Lung (tissue), 12 donors: Measurements from ENCODE around the gene HOXB13. TPM values are rescaled to one million over a fixed set of nuclear protein-coding genes. Genes with fewer than 3 reads are reported as not detected.

Experiments
- ATAC-seq: fragments of 200-7000 bp; cut with Tn5 transposase; one replicate; pipeline ENCODE4 v1.9.1; 2020; ENCODE audit warnings: moderate number of reproducible peaks; ENCODE audit not compliant: insufficient read depth, low FRiP score
- DNase-seq, 3 donors: peaks; one replicate each; pipeline ENCODE4 v3.0.0-alpha.2; 2013 to 2017
- H3K27ac ChIP-seq, 2 donors: one replicate each; pipeline ENCODE4 v1.5.1; 2013; ENCODE audit warnings: mild to moderate bottlenecking in 2 of 2, moderate library complexity in 2 of 2, control low read depth in 1 of 2, inconsistent platforms in 1 of 2, low read depth in 1 of 2, low read length in 1 of 2
- H3K27me3 ChIP-seq, 3 donors: one replicate each; pipeline ENCODE4 v1.5.1; 2013; ENCODE audit warnings: low read length in 2 of 3; ENCODE audit not compliant: control insufficient read depth in 3 of 3, insufficient read depth in 3 of 3
- H3K36me3 ChIP-seq, 4 donors: one replicate each; pipeline ENCODE4 v1.5.1; 2013; ENCODE audit warnings: low read length in 4 of 4, mild to moderate bottlenecking in 1 of 4, moderate library complexity in 1 of 4; ENCODE audit not compliant: control insufficient read depth in 4 of 4, insufficient read depth in 4 of 4
- H3K4me1 ChIP-seq, 5 donors: one replicate each; pipeline ENCODE4 v1.5.1; 2013; ENCODE audit warnings: low read length in 5 of 5, mild to moderate bottlenecking in 2 of 5, moderate library complexity in 1 of 5; ENCODE audit not compliant: control insufficient read depth in 5 of 5, insufficient read depth in 5 of 5
- H3K4me3 ChIP-seq: one replicate; pipeline ENCODE4 v1.5.1; 2013; ENCODE audit warnings: mild to moderate bottlenecking, control low read depth, moderate library complexity
- H3K9ac ChIP-seq, 2 donors: one replicate each; pipeline ENCODE4 v1.5.1; 2013; ENCODE audit warnings: low read length in 2 of 2, control low read depth in 1 of 2; ENCODE audit not compliant: insufficient read depth in 1 of 2
- H3K9me3 ChIP-seq, 4 donors: one replicate each; pipeline ENCODE4 v1.5.1; 2013; ENCODE audit warnings: low read length in 3 of 4, mild to moderate bottlenecking in 1 of 4, moderate library complexity in 1 of 4; ENCODE audit not compliant: control insufficient read depth in 4 of 4, insufficient read depth in 3 of 4
- WGBS, 2 donors: extraction: QIAGEN DNeasy Blood & Tissue Kit; methylation state at CpG; one replicate each; pipeline ENCODE4 v1.1.7; 2013; 5-methylcytosine and 5-hydroxymethylcytosine counted together
- polyA plus RNA-seq, 2 donors: library from polyadenylated mRNA; stranded (reverse); fragments of 200-250 nt; gene quantifications; one replicate each; pipeline ENCODE4 v1.2.1, GENCODE V29; 2013
- total RNA-seq, 2 donors: library from RNA; depleted of rRNA in 1 of 2; stranded (reverse); fragments of >200 nt in 1 of 2; gene quantifications; one replicate each; pipeline ENCODE4 v1.2.1, GENCODE V29; 2014 to 2021
- TF ChIP-seq, protein P1 (sequence below): IDR thresholded peaks from 2 replicates; pipeline ENCODE4 v1.5.1; 2012; ENCODE audit warnings: mild to moderate bottlenecking; ENCODE audit errors: control extremely low read depth, extremely low read depth
- donor health status: control.
- donor health status: control.
- donor health status: Bipolar disorder and iron deficiency.
- donor health status: healthy.
- donor health status: DM: yes; HTN: yes; CAD: no.

Gene HOXB13
- total and polyA plus RNA-seq, 4 donors: not detected

DNA sequence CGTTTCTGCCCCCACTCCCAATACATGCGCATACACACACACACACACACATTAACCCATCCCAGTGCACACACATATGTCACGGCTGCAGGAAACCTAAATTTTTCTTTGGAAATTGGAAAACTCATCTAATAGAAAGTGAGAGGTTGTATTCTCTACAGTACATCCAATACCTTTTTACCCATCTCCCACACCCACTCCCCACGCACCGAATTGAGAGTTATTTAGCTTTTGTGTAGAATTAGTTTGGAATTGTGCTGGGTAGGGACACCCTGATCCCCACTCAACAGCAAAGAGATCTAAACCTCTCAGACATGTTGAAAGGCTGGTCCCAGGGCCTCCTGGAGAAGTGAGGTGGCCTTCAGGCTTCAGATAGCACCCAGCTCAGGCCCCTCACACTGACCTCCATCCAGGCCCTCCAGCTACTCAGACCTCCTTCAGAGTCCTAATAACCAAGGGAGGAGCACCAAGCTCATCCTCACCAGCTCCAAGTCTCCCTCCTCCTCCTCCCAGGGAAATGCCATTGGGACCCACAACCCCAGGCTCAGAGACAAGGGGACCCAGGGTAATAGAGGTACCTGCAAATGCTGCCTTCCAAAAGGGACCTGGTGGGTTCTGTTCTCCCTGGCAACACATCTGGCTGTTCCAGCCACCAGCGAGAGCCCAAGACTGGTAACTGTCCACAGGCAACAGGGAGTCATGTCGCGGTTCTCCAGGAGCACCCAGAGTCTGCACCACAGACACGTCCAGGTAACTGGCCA is 955 bp downstream of the HOXB13 start:
- TF ChIP-seq, protein P1, sequence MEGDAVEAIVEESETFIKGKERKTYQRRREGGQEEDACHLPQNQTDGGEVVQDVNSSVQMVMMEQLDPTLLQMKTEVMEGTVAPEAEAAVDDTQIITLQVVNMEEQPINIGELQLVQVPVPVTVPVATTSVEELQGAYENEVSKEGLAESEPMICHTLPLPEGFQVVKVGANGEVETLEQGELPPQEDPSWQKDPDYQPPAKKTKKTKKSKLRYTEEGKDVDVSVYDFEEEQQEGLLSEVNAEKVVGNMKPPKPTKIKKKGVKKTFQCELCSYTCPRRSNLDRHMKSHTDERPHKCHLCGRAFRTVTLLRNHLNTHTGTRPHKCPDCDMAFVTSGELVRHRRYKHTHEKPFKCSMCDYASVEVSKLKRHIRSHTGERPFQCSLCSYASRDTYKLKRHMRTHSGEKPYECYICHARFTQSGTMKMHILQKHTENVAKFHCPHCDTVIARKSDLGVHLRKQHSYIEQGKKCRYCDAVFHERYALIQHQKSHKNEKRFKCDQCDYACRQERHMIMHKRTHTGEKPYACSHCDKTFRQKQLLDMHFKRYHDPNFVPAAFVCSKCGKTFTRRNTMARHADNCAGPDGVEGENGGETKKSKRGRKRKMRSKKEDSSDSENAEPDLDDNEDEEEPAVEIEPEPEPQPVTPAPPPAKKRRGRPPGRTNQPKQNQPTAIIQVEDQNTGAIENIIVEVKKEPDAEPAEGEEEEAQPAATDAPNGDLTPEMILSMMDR: no peak
- peaks cover 15 to 98% (median 96%) of the 10 kb centered on the region in 3 donors for H3K27me3 ChIP-seq
- WGBS, 2 donors: 35% methylated on average over 9 of the region's 9 CpGs
- no peak for ATAC-seq
- no peak for DNase-seq
- no peaks in the 10 kb centered on the region for H3K36me3 ChIP-seq
- peaks cover 0 to 24% (median 2%) of the 10 kb centered on the region in 5 donors for H3K4me1 ChIP-seq
- no peak overlapping the region for H3K27ac ChIP-seq
- H3K4me3 ChIP-seq: no peak overlapping the region
- H3K9me3 ChIP-seq: peaks cover 0 to 4% (median 0%) of the 10 kb centered on the region in 4 donors
- no peak overlapping the region for H3K9ac ChIP-seq

DNA sequence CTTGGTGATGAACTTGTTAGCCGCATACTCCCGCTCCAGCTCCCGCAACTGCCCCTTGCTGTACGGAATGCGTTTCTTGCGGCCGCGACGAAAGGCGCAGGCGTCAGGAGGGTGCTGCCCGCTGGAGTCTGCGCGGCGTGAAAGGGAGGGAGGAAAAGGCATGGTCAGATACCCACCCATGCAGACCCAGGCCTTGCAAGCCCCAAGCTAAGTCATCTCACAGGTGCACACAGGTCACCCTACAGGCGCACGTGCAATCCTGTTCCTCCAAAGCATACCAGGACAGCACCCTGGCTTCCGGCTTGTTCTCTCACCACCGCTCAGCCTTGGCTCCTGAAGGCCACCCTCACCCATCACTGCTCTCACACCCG is 1.6 kb downstream of the HOXB13 start:
- 7 to 9% methylated on average over 20 of the region's 20 CpGs for WGBS, 2 donors
- H3K27me3 ChIP-seq: peaks cover 15 to 98% (median 96%) of the 10 kb centered on the region in 3 donors
- no peaks in the 10 kb centered on the region for H3K36me3 ChIP-seq
- H3K27ac ChIP-seq: no peak overlapping the region
- H3K9me3 ChIP-seq: peaks cover 0 to 4% (median 0%) of the 10 kb centered on the region in 4 donors
- no peak overlapping the region for H3K9ac ChIP-seq
- TF ChIP-seq, protein P1: no peak
- DNase-seq (no peak), ATAC-seq (no peak)
- H3K4me1 ChIP-seq: peaks cover 0 to 24% (median 2%) of the 10 kb centered on the region in 5 donors
- H3K4me3 ChIP-seq: no peak overlapping the region

DNA sequence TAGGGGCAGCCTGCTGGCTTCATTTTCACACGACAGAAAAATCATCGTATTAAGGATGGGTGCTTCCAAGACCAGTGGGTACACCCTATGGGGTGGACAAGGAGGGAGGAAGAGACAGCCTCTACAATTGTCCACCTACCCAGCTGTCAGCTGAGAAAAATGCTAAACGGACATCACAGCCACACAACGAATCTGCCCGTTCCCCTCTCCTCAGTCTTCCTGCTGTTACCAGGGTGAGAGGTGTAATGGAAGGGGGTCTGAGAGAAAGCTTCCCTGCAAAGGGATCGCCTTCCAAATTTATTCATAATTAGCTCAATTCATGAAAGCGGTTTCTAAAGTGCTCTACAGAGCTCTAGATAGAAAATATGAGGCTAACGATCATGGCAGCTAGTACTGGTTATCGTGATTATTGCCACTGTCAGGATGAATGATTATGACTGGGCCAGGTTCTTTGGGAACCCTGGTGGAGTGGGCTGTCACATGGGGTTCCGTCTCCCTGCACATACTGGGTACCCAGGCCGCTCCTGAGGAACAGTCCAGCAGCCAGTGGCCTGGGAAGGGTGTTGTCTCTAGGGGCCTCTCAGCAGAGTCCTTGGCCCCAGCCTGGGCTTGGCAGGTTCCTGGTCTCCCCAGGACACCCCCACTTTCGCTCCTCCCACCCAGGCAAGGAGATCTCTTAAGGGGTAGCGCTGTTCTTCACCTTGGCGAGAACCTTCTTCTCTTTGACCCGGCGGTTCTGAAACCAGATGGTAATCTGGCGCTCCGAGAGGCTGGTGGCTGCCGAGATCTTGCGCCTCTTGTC is 2.2 kb downstream of the HOXB13 start:
- no peak overlapping the region for H3K27ac ChIP-seq
- H3K4me1 ChIP-seq: peaks cover 0 to 24% (median 2%) of the 10 kb centered on the region in 5 donors
- TF ChIP-seq, protein P1: no peak
- H3K9me3 ChIP-seq: peaks cover 0 to 4% (median 0%) of the 10 kb centered on the region in 4 donors
- ATAC-seq (no peak), DNase-seq (no peak)
- no peak overlapping the region for H3K4me3 ChIP-seq
- H3K36me3 ChIP-seq: no peaks in the 10 kb centered on the region
- WGBS, 2 donors: 15% methylated on average over 20 of the region's 20 CpGs
- no peak overlapping the region for H3K9ac ChIP-seq
- peaks cover 15 to 97% (median 96%) of the 10 kb centered on the region in 3 donors for H3K27me3 ChIP-seq
